ENCODE results near the gene CHKB. TPM values are rescaled to one million over a fixed set of nuclear protein-coding genes. Genes with fewer than 3 reads are reported as not detected.

CHKB gene
- polyA plus RNA-seq, 1 experiment: 22.5 TPM

DNA sequence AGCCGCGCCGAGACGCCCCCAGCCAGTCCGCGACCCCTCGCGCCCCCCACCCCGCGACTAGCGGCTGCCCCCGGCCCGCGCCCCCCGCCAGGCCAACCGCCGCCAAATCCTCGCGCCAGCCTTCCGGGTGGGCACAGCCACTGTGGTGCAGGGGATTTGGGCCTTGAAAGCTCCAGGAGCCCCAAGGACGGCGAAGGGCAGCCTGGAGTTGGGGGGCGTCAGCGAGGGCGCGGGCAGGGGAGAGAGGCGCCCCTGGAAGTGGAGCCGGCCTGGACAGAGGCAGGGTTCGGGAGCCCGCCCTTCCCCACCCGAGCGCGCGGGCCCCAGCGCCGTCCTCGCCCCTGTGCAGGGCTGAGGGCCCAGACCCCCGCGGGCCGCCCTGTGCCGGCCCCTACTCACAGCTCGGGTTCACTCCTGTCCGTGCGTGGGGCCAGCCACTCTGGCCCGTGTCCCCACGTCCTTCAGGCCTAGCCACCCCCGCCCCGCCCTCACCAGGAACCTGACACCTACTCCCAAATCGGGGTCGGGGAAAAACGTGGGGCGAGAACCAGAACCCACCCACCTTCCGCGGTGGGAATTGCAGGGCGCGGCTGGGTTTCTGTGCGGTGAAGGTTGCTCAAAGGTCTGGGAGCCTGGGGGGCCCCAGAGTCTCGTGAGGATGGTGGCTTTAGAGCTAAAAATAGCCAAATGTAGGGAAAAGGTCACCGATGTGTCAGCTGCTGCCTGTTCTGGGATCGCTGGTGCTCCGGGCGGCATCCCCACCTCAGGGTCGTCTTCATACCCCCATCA is 4.5 kb downstream of the CHKB start, which contains the start of gene CPT1B:
CPT1B (minus strand) TSS at position 441 of the 789 bp plus-strand sequence. CDS start 512 bp downstream, outside the sequence.
- DNase-seq (ENCODE audit: low read depth, low spot score): no peak
- TF ChIP-seq, protein P1, sequence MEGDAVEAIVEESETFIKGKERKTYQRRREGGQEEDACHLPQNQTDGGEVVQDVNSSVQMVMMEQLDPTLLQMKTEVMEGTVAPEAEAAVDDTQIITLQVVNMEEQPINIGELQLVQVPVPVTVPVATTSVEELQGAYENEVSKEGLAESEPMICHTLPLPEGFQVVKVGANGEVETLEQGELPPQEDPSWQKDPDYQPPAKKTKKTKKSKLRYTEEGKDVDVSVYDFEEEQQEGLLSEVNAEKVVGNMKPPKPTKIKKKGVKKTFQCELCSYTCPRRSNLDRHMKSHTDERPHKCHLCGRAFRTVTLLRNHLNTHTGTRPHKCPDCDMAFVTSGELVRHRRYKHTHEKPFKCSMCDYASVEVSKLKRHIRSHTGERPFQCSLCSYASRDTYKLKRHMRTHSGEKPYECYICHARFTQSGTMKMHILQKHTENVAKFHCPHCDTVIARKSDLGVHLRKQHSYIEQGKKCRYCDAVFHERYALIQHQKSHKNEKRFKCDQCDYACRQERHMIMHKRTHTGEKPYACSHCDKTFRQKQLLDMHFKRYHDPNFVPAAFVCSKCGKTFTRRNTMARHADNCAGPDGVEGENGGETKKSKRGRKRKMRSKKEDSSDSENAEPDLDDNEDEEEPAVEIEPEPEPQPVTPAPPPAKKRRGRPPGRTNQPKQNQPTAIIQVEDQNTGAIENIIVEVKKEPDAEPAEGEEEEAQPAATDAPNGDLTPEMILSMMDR (IDR thresholded peaks at IDR 0.05; ENCODE audit: low read depth, low read length): peak; percentile 17; the same call in 1 of the 2 replicates
- Histone ChIP-seq H3K27ac (ENCODE audit: low read depth, low read length) (peak within 1 kb of the TSS; percentile 31), H3K9me3 (ENCODE audit: control insufficient read depth, insufficient read depth, low read length) (no peaks in the 10 kb centered on the region), H3K4me3 (ENCODE audit: low read depth, low read length) (no peak within 1 kb of the TSS), H3K27me3 (ENCODE audit: control insufficient read depth, insufficient read depth, low read length) (peaks cover 14% of the 10 kb centered on the region)
- ChIA-PET POLR2A (interaction anchor here (0.5 to 1.3 kb wide), 3 partner anchors 42 to 53 kb away, joined by 3 to 6 read pairs (median 6); partner anchors contain the start of gene SCO2), CTCF (interaction anchor here (1.0 to 1.2 kb wide), 2 partner anchors 15 to 52 kb away, joined by 4 to 6 read pairs; partner anchors contain the start of gene SYCE3)

DNA sequence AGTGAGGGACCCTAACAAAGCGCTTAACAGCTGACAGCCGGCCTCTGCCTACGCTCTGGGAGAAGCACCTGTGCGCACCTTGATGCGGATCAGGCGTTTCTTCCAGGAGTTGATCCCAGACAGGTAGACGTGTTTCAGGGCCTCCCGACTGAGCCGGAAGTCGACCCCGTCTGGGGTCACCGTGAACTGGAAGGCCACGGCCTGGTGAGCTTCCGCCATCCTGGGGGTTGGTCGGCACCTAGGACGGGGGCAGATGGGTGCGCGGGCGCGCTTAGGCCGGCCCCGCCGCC is 5.0 kb downstream of the CHKB start:
- ChIA-PET POLR2A (interaction anchor here (1.3 kb wide), 1 partner anchor 46 kb away, joined by 3 read pairs; no protein-coding TSS in a partner anchor), CTCF (interaction anchor here (3.3 kb wide), 1 partner anchor 15 kb away, joined by 27 read pairs; the partner anchor contains the start of gene SYCE3)
- no peak for DNase-seq (ENCODE audit: low read depth, low spot score)
- H3K27ac ChIP-seq (ENCODE audit: low read depth, low read length): no peak overlapping the region
- TF ChIP-seq, protein P1 (IDR thresholded peaks at IDR 0.05; ENCODE audit: low read depth, low read length): no peak
- H3K4me3 ChIP-seq (ENCODE audit: low read depth, low read length): no peak overlapping the region
- peaks cover 14% of the 10 kb centered on the region for H3K27me3 ChIP-seq (ENCODE audit: control insufficient read depth, insufficient read depth, low read length)
- H3K9me3 ChIP-seq (ENCODE audit: control insufficient read depth, insufficient read depth, low read length): no peaks in the 10 kb centered on the region

DNA sequence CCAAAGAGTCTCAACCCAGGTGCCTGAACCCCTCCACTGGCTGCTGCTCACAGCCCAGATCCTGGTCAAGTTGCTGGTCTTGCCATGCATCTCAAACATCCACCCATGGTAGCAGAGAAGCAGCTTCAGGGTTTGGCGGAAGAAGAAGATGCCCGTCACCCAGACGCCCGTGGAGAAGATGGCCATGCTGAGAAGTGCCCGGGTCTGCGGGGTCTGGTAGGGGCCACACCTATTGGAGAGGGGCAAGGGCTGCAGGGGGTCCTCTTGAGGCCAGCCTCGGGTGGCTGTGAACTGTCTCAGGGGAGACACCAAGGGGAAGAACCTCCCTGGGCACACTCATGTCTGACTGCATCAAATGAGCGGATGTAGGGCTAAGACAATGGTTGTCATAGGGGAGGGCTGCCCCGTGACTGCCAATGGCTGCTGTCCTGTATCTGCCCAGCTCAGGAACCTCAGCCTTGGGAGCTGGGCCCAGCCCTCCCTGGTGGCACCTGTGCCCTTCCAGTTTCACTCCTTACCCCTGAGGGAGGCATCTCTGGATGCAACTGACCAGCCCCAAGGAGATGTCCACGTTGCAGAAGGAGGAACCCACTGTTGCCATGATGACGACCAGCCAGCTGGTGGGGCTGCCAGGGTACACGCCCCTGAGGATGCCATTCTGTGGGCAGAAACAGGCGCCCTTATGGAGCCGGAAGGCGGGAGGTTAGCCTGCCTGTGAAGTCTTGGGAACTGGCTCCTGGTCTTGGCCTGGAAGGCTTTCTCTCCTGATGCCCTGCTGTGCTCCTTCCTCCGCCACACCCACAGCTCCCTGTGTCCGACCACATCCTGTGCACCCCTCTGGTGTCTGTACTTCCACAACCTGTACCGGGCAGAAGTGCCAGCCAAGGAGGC is 5.6 kb downstream of the CHKB start:
- H3K9me3 ChIP-seq (ENCODE audit: control insufficient read depth, insufficient read depth, low read length): no peaks in the 10 kb centered on the region
- TF ChIP-seq, protein P1 (IDR thresholded peaks at IDR 0.05; ENCODE audit: low read depth, low read length): no peak
- H3K27me3 ChIP-seq (ENCODE audit: control insufficient read depth, insufficient read depth, low read length): peaks cover 14% of the 10 kb centered on the region
- DNase-seq (ENCODE audit: low read depth, low spot score): no peak
- ChIA-PET POLR2A (interaction anchor here (1.3 kb wide), 1 partner anchor 45 kb away, joined by 3 read pairs; no protein-coding TSS in a partner anchor), CTCF (interaction anchor here (3.3 kb wide), 1 partner anchor 14 kb away, joined by 27 read pairs; the partner anchor contains the start of gene SYCE3)
- no peak overlapping the region for H3K27ac ChIP-seq (ENCODE audit: low read depth, low read length)
- no peak overlapping the region for H3K4me3 ChIP-seq (ENCODE audit: low read depth, low read length)

DNA sequence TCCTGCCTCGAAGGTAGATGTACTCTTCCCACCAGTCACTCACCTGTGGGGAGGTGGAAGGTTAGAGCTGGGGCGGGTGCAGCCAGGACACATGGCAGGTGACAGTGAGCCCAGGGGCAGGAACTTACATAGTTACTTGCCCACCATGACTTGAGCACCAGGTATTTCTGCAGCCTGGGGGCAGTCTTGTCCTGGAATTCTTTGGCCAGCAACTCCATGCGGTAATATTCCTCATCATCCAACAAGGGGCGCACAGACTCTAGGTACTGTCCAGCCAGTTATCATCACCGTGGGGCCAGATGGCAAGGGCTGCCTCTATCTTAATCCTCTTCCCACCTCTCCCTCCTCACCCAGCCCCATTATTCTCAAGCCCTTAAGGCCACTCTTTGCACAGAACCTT is 6.6 kb downstream of the CHKB start:
- TF ChIP-seq, protein P1 (IDR thresholded peaks at IDR 0.05; ENCODE audit: low read depth, low read length): peak; percentile 42
- ChIA-PET POLR2A (interaction anchor here (1.1 to 1.4 kb wide), 2 partner anchors 12 to 14 kb away, joined by 3 read pairs; partner anchors contain the start of gene SYCE3), CTCF (interaction anchor here (3.3 kb wide), 1 partner anchor 13 kb away, joined by 27 read pairs; the partner anchor contains the start of gene SYCE3)
- Histone ChIP-seq H3K27me3 (ENCODE audit: control insufficient read depth, insufficient read depth, low read length) (peaks cover 18% of the 10 kb centered on the region), H3K4me3 (ENCODE audit: low read depth, low read length) (no peak overlapping the region), H3K27ac (ENCODE audit: low read depth, low read length) (no peak overlapping the region), H3K9me3 (ENCODE audit: control insufficient read depth, insufficient read depth, low read length) (no peaks in the 10 kb centered on the region)
- no peak for DNase-seq (ENCODE audit: low read depth, low spot score)

Data from AG04450 (cell line).